ENCODE data around the gene ZNF385B. TPM values are rescaled to one million over a fixed set of nuclear protein-coding genes. Genes with fewer than 3 reads are reported as not detected.
A peak's percentile ranks its signal among the peaks of the same experiment; 100 is the strongest.

Gene ZNF385B
- total RNA-seq, 1 experiment from 2014 or later: not detected

DNA sequence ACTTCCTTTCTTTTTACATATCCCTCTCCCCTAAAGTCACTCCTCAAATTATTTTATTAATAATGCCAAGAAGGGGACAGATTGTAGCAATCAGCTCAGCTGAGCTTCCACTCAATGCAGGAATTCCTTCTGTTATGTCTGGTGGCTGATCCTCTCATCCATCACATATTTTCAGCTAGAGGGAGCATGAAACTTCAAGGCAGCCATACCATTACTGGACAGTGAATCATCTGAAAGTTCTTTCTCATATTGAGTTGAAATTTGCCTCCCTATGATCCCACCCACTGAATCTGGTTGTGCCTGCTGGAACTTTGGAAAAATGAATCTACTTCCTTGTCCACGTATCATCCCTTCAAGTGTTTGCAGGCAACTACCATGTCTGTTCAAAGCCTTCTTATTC, 11.2 kb downstream of the ZNF385B start:
- no peak overlapping the region for H3K9ac ChIP-seq (ENCODE audit: low read length)
- no peak overlapping the region for H2AFZ ChIP-seq (ENCODE audit: low read length)
- no peak overlapping the region for H3K4me3 ChIP-seq (ENCODE audit: low read length)
- no peak for DNase-seq
- H3K9me3 ChIP-seq (ENCODE audit: low read length): no peaks in the 10 kb centered on the region
- no peaks in the 10 kb centered on the region for H3K9me2 ChIP-seq (replicated peaks; ENCODE audit: insufficient read depth, low read length)
- no peaks in the 10 kb centered on the region for H3K27me3 ChIP-seq (ENCODE audit: low read length)
- no peaks in the 10 kb centered on the region for H4K20me1 ChIP-seq (ENCODE audit: insufficient read depth, low read depth, low read length)
- H3K27ac ChIP-seq (ENCODE audit: low read length): no peak overlapping the region
- H3K4me2 ChIP-seq (ENCODE audit: low read depth, low read length, poor library complexity, severe bottlenecking): no peak overlapping the region
- no peaks in the 10 kb centered on the region for H3K4me1 ChIP-seq (ENCODE audit: low read length)
- H3K79me2 ChIP-seq (ENCODE audit: low read length): no peaks in the 10 kb centered on the region
- no peaks in the 10 kb centered on the region for H3K36me3 ChIP-seq (ENCODE audit: insufficient read depth, low read length)

DNA sequence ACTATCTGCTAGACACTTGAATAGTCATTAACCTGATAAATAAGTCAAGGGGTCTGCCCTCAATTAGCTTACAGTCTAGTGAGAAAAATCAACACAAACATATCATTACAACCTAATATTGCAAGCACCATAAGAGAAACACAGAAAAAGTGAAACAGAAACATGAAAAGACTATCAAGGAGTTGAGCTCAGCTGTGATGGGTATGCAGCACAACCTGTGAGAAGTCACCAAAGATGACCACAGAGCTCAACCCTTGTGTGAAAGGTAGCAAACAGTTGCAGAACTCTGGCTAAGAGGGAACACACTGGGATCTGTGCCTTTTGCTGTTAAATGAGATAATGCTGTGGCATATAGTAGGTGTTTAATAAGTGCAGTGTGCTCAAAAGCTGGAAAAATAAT, 11.7 kb downstream of the ZNF385B start:
- no peak overlapping the region for H3K27ac ChIP-seq (ENCODE audit: low read length)
- H4K20me1 ChIP-seq (ENCODE audit: insufficient read depth, low read depth, low read length): no peaks in the 10 kb centered on the region
- H3K9me2 ChIP-seq (replicated peaks; ENCODE audit: insufficient read depth, low read length): no peaks in the 10 kb centered on the region
- no peaks in the 10 kb centered on the region for H3K27me3 ChIP-seq (ENCODE audit: low read length)
- H3K9me3 ChIP-seq (ENCODE audit: low read length): no peaks in the 10 kb centered on the region
- no peaks in the 10 kb centered on the region for H3K4me1 ChIP-seq (ENCODE audit: low read length)
- no peaks in the 10 kb centered on the region for H3K79me2 ChIP-seq (ENCODE audit: low read length)
- H2AFZ ChIP-seq (ENCODE audit: low read length): no peak overlapping the region
- no peak overlapping the region for H3K9ac ChIP-seq (ENCODE audit: low read length)
- no peak for DNase-seq
- no peak overlapping the region for H3K4me2 ChIP-seq (ENCODE audit: low read depth, low read length, poor library complexity, severe bottlenecking)
- H3K36me3 ChIP-seq (ENCODE audit: insufficient read depth, low read length): no peaks in the 10 kb centered on the region
- H3K4me3 ChIP-seq (ENCODE audit: low read length): no peak overlapping the region

DNA sequence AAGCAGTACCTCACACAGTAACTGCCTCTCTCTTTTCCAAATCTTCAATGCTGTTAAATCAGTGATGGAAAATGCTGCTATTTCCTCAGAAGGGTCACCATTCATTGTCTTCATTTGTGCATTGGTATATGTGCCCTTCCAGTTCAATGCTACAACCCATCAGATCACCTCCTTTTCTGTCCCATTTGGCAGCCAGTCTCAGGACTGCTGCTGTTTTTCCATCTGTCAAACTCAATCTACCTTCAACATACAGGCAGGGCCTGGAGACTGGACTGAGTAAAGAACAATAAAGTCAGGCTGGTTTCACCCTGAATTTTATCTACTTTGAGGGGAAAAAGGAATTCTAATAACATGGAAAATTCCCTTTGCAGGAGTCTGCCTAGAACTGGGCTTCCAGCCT, 17.9 kb downstream of the ZNF385B start:
- no peaks in the 10 kb centered on the region for H3K36me3 ChIP-seq (ENCODE audit: insufficient read depth, low read length)
- no peaks in the 10 kb centered on the region for H3K9me2 ChIP-seq (replicated peaks; ENCODE audit: insufficient read depth, low read length)
- H3K4me1 ChIP-seq (ENCODE audit: low read length): no peaks in the 10 kb centered on the region
- H3K27ac ChIP-seq (ENCODE audit: low read length): no peak overlapping the region
- no peak overlapping the region for H3K4me3 ChIP-seq (ENCODE audit: low read length)
- no peaks in the 10 kb centered on the region for H3K9me3 ChIP-seq (ENCODE audit: low read length)
- no peak overlapping the region for H2AFZ ChIP-seq (ENCODE audit: low read length)
- no peak overlapping the region for H3K9ac ChIP-seq (ENCODE audit: low read length)
- no peak for DNase-seq
- no peaks in the 10 kb centered on the region for H3K79me2 ChIP-seq (ENCODE audit: low read length)
- H3K27me3 ChIP-seq (ENCODE audit: low read length): no peaks in the 10 kb centered on the region
- H3K4me2 ChIP-seq (ENCODE audit: low read depth, low read length, poor library complexity, severe bottlenecking): no peak overlapping the region
- no peaks in the 10 kb centered on the region for H4K20me1 ChIP-seq (ENCODE audit: insufficient read depth, low read depth, low read length)

DNA sequence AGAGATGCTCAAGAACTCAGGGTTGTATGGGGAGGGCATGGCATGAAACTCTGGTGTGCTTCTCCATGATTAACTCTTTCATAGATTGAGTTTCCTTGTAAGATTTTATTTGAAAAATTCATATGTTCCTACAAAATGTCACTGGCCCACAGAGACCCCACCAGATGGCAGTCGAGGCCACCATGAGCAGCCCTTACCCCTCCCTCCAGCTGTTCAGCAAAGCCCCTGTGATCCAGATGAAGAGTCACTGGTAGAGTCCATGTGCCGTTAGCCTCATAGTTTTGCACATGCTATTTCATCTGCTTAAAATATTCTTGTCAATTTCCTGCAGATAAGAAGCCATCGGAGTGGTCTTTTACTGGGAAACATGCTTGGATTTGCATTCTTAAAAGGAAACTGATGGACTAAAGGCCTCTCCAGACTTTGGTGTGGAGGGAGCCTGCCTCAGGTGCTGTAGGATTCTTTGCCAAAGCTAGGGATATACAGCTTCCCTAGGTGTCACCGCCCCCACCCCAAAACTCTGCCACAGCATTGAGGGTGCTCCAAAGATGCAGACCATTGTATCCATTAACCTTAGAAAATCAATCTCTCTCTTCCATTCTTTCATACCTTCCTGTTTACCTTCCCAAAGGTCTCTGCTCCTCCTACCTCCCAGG, 18.8 kb downstream of the ZNF385B start:
- Histone ChIP-seq H3K9me3 (ENCODE audit: low read length) (no peaks in the 10 kb centered on the region), H2AFZ (ENCODE audit: low read length) (no peak overlapping the region), H3K4me3 (ENCODE audit: low read length) (no peak overlapping the region), H3K79me2 (ENCODE audit: low read length) (no peaks in the 10 kb centered on the region), H3K27ac (ENCODE audit: low read length) (no peak overlapping the region), H3K4me1 (ENCODE audit: low read length) (no peaks in the 10 kb centered on the region), H3K36me3 (ENCODE audit: insufficient read depth, low read length) (no peaks in the 10 kb centered on the region), H3K4me2 (ENCODE audit: low read depth, low read length, poor library complexity, severe bottlenecking) (no peak overlapping the region), H3K9me2 (replicated peaks; ENCODE audit: insufficient read depth, low read length) (no peaks in the 10 kb centered on the region), H3K27me3 (ENCODE audit: low read length) (no peaks in the 10 kb centered on the region), H4K20me1 (ENCODE audit: insufficient read depth, low read depth, low read length) (no peaks in the 10 kb centered on the region), H3K9ac (ENCODE audit: low read length) (no peak overlapping the region)
- peak; percentile 69 for DNase-seq

DNA sequence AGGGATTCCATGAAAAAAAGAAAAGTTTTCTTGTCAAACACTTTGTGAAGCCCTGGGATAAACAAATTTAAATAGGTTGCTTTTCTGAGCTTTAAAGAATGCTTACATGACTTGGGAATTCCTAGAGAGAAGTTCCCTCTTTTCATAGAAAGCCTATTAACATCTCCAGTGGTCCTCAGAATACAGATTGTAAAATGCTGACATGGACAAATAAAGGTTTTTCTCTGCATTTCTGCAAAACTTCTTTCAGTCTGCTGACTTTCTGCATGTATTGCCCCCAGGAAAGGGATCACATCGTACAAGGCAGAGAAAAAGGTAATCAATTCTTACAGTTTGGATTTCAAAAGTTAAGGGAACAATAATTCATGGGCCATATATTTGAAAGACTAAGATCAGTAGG, 20.6 kb downstream of the ZNF385B start:
- Histone ChIP-seq H3K9ac (ENCODE audit: low read length) (no peak overlapping the region), H3K9me2 (replicated peaks; ENCODE audit: insufficient read depth, low read length) (no peaks in the 10 kb centered on the region), H3K27ac (ENCODE audit: low read length) (no peak overlapping the region), H2AFZ (ENCODE audit: low read length) (no peak overlapping the region), H4K20me1 (ENCODE audit: insufficient read depth, low read depth, low read length) (no peaks in the 10 kb centered on the region), H3K27me3 (ENCODE audit: low read length) (no peaks in the 10 kb centered on the region), H3K36me3 (ENCODE audit: insufficient read depth, low read length) (no peaks in the 10 kb centered on the region), H3K79me2 (ENCODE audit: low read length) (no peaks in the 10 kb centered on the region), H3K4me2 (ENCODE audit: low read depth, low read length, poor library complexity, severe bottlenecking) (no peak overlapping the region), H3K9me3 (ENCODE audit: low read length) (no peaks in the 10 kb centered on the region), H3K4me1 (ENCODE audit: low read length) (no peaks in the 10 kb centered on the region), H3K4me3 (ENCODE audit: low read length) (no peak overlapping the region)
- DNase-seq: no peak

DNA sequence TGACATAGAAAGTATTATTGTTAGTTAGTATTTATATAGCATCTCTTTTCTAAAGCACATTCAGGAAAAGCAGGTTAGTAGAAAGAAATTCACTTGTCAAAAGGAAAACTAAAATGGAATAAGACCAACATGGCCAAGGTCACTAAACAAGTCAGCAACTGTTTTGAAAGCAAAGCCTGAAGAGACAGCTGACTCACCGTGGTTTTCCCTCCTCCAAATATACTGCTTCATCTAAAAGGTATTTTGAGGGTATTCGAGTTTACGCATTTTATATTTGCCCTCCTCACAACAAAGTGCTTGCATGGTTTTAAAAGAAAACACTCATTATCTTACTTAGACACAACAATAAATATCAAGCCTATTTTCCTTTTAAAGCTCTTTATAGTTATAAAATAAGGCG, 24.0 kb downstream of the ZNF385B start:
- H3K36me3 ChIP-seq (ENCODE audit: insufficient read depth, low read length): no peaks in the 10 kb centered on the region
- H3K4me1 ChIP-seq (ENCODE audit: low read length): no peaks in the 10 kb centered on the region
- no peaks in the 10 kb centered on the region for H3K9me2 ChIP-seq (replicated peaks; ENCODE audit: insufficient read depth, low read length)
- no peak overlapping the region for H3K4me2 ChIP-seq (ENCODE audit: low read depth, low read length, poor library complexity, severe bottlenecking)
- no peaks in the 10 kb centered on the region for H4K20me1 ChIP-seq (ENCODE audit: insufficient read depth, low read depth, low read length)
- DNase-seq: no peak
- no peak overlapping the region for H3K27ac ChIP-seq (ENCODE audit: low read length)
- no peaks in the 10 kb centered on the region for H3K27me3 ChIP-seq (ENCODE audit: low read length)
- H3K9me3 ChIP-seq (ENCODE audit: low read length): no peaks in the 10 kb centered on the region
- H2AFZ ChIP-seq (ENCODE audit: low read length): no peak overlapping the region
- no peaks in the 10 kb centered on the region for H3K79me2 ChIP-seq (ENCODE audit: low read length)
- H3K4me3 ChIP-seq (ENCODE audit: low read length): no peak overlapping the region
- H3K9ac ChIP-seq (ENCODE audit: low read length): no peak overlapping the region

DNA sequence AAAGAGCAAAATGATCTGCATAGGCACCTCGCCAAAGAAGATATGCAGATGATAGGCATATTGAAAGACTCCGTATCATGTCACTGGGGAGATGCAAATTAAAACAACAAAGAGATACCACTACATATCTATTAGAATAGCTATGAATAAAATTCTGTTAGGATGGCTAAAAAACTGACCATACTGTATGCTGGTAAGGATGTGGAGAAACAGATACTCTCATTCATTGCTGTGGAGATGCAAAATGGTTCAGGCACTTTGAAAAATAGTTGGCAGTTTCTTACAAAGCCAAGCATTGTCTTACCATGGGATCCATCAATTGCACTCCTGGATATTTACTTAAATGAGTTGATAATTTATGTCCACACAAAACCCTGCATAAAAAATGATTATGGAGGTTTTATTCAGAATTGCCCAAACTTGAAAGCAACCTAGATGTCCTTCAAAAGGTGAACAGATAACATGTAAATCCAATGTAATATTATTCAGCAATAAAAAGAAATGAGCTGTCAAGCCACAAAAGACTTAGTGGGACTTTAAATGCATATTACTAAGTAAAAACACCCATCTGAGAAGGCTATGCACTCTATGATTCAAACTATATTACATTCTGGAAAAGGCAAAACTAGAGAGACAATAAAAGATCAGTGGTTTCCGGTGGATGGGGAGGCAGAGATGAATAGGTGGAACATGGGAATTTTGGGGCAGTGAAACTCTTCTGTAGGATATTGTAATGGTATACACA, 31.2 kb downstream of the ZNF385B start:
- no peak overlapping the region for H2AFZ ChIP-seq (ENCODE audit: low read length)
- no peak overlapping the region for H3K4me2 ChIP-seq (ENCODE audit: low read depth, low read length, poor library complexity, severe bottlenecking)
- no peaks in the 10 kb centered on the region for H3K9me3 ChIP-seq (ENCODE audit: low read length)
- H3K9me2 ChIP-seq (replicated peaks; ENCODE audit: insufficient read depth, low read length): no peaks in the 10 kb centered on the region
- no peak overlapping the region for H3K4me3 ChIP-seq (ENCODE audit: low read length)
- H3K27me3 ChIP-seq (ENCODE audit: low read length): no peaks in the 10 kb centered on the region
- H3K79me2 ChIP-seq (ENCODE audit: low read length): no peaks in the 10 kb centered on the region
- no peaks in the 10 kb centered on the region for H4K20me1 ChIP-seq (ENCODE audit: insufficient read depth, low read depth, low read length)
- DNase-seq: no peak
- H3K9ac ChIP-seq (ENCODE audit: low read length): no peak overlapping the region
- no peaks in the 10 kb centered on the region for H3K4me1 ChIP-seq (ENCODE audit: low read length)
- H3K36me3 ChIP-seq (ENCODE audit: insufficient read depth, low read length): no peaks in the 10 kb centered on the region
- H3K27ac ChIP-seq (ENCODE audit: low read length): no peak overlapping the region

DNA sequence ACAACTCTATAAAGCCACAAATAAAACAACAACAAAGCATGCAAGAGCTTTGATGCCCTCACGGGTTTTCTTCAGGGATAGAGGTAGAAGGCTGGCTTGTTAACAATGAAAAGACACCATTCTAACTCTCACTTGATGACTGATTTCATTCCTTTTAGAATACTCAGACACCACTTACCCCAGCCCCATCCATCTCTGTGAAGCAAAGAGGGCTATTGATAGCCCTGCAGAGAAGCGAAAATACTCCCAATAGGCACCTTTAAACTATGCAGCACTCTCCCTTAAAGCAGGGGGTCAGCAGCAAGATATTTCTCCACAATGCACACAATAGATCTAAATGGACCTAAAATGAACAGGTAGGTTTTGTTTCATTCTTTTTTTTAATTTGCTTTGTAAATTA, 35.1 kb downstream of the ZNF385B start:
- no peaks in the 10 kb centered on the region for H3K36me3 ChIP-seq (ENCODE audit: insufficient read depth, low read length)
- H3K27ac ChIP-seq (ENCODE audit: low read length): no peak overlapping the region
- H3K4me2 ChIP-seq (ENCODE audit: low read depth, low read length, poor library complexity, severe bottlenecking): no peak overlapping the region
- H3K27me3 ChIP-seq (ENCODE audit: low read length): no peaks in the 10 kb centered on the region
- H3K9me2 ChIP-seq (replicated peaks; ENCODE audit: insufficient read depth, low read length): no peaks in the 10 kb centered on the region
- H3K79me2 ChIP-seq (ENCODE audit: low read length): no peaks in the 10 kb centered on the region
- no peak overlapping the region for H3K9ac ChIP-seq (ENCODE audit: low read length)
- no peaks in the 10 kb centered on the region for H3K4me1 ChIP-seq (ENCODE audit: low read length)
- H3K9me3 ChIP-seq (ENCODE audit: low read length): no peaks in the 10 kb centered on the region
- no peaks in the 10 kb centered on the region for H4K20me1 ChIP-seq (ENCODE audit: insufficient read depth, low read depth, low read length)
- no peak overlapping the region for H3K4me3 ChIP-seq (ENCODE audit: low read length)
- no peak overlapping the region for H2AFZ ChIP-seq (ENCODE audit: low read length)
- DNase-seq: no peak

All from Karpas-422 (cell line).